ENCODE results near the gene ZSCAN1.

Gene ZSCAN1

DNA sequence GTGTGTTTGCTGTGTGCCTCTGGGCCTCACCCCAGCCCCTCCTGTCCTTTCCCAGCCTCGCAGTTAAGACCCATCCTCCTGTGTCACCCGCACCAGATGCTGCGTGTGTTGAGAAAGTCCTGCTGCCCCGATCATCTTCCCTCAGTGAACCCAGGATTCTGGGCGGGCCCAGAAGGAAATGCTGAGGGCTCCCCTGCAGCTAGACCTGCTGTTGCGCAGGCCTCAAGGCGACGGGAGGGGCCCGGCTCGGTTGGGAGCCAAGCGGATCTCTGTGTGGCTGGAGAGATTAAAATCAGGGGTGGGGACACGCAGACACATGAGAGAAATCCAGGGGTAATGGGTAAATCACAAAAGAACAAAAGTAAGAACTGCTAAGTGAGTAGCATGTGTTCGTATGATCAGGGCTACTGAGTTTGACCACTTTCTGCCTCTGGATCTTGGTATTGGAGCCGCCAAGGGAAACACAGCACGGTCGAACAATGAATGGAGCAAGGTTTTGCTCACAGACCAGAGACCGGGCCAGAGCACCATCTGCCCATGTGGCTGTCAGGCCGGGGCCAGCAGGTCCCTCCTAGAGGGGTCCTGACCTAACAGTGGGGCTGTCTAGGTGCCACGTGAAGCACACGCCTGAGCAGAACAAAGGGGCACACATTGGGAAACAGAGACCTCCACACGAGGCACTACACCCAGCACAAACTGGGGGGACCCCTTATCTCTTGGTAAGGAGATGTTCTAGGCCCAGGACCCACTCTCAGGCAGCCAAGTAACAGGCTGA lies 7.1 kb downstream of the ZSCAN1 start:
- DNase-seq (ENCODE audit: low read depth in 4 of 4, low spot score in 1 of 4) = no peak

DNA sequence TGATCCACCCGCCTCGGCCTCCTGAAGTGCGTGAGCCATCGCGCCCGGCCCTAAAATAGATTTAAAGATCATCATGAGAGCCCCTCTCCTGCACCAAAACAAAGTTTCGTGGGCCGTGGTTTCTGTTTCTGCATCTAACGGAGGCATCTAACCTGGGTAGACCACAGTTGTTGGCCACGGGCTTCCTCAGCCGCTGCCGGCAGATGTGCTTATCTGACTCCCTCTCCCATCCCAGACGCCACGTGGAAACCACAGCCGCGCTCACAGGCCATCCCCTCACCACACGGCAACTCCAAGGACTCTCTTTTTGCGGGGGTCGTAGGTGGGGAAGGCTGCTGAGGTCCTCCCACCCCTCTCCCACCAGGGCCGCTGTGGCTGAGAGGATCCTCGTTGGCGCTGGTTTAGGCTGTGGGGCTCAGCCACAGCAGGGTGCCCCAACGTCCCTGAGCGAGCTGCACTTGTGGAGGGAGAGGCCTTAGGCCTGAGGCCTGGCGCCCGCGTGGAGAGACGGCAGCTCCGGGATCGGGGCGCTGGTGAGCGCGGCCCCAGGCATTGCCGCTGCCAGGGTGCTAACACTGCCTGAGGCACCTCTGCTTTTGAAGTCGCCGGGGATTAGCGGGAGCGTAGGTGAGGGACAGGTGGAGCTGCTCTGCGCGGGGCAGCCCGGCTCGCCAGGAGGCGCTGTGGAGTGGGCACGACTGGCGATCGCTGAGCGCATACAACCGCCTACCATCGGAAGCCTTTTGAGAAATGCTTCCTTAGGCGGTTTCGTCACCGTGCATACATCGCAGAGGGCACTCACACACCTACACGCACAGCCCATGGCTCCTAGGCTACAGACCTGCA lies 8.9 kb downstream of the ZSCAN1 start:
- DNase-seq (ENCODE audit: low read depth in 4 of 4, low spot score in 1 of 4) = no peak

DNA sequence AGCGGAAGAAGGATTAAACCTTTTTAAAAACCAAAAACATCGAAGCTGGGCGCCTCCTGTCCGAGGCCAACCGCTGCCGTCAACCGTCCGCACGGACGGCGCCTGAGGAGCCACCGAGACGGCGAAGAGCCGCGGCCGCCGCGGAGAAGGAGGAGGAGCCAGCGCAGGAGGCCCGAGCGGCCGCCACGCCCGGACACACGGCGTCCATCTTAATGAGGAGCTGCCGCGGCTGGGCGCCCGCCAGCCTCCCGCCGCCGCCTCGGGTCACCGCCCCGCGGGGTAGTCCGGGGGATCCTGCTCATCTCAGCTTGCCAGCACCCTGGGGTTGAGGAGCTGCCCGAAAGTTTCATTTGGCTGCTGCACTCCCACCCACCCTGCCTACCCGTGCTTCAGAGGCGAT lies 10.6 kb downstream of the ZSCAN1 start:
- DNase-seq (ENCODE audit: low read depth in 4 of 4, low spot score in 1 of 4) = no peak

DNA sequence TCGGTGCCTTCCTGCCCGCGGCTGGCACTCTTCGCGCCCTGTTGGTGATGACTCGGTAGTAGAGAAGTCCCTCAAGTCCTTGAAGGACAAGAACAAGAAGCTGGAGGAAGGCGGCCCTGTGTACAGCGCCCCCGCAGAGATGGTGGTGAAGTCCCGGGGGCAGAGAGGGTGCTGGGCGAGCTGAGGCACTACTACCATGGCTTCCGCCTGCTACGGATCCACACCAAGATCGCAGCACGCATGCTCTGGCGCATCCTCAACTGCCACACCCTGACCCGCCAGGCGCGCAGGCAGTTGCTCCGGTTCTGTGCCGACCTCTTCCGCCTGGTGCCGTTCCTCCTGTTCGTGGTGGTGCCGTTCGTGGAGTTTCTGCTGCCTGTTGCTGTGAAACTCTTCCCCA lies 11.1 kb downstream of the ZSCAN1 start:
- DNase-seq (ENCODE audit: low read depth in 4 of 4, low spot score in 1 of 4) = no peak

DNA sequence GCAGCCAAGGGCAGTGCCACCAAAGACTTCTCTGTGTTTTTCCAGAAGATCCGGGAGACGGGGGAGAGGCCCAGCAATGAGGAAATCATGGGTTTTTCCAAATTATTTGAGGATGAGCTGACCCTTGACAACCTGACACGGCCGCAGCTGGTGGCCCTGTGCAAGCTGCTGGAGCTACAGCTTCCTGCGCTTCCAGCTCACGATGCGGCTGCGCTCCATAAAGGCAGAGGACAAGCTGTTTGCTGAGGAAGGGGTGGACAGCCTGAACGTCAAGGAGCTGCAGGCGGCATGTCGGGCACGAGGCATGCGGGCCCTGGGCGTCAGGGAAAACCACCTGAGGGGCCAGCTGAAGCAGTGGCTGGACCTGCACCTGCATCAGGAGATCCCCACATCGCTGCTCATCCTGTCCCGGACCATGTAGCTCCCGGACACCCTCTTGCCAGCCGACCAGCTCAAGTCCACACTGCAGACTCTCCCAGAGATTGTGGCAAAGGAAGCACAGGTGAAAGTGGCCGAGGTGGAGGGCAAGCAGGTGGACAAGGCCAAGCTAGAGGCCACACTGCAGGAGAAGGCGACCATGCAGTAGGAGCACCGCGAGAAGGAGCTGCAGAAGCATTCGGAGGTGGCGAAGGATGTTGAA lies 11.7 kb downstream of the ZSCAN1 start:
- no peak for DNase-seq (ENCODE audit: low read depth in 4 of 4, low spot score in 1 of 4)

DNA sequence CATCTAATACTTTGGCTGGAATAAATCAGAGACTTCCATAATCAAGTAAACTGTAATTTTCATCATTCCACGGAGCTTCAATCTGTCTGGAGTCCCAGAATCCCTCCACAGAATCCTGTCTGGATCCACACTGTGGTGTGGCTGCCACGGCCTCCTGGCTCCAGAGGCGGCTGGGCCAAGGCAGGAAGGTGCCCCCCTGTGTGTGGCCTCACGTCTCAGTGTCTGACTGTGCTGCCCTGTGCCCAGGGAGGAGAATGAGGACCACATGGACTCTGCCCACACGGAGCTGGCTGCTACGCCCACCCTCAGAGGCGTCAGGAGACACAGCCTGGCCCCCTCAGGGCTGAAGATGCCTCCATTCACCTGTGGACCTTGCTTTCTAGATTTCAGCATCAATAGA lies 13.0 kb downstream of the ZSCAN1 start:
- DNase-seq (ENCODE audit: low read depth in 4 of 4, low spot score in 1 of 4) = no peak

DNA sequence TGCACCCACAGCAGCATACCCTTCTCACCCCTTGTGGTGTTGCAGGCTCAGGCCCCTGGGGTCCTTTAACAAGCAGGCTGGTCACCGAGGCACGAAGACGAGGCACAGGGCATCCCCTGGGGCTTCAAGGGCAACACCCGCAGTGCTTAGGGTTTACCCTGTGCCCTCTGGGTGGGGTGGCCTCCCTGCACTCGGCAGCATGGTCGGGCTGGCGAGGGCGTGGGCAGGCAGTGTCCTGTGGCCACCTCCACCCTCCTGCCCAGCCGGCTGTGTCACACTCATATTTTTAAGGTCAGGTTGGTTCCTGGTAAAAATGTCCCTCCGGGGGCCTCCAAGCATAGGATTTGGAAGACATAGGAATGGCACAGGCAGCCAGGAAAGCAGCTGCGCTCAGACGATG lies 13.8 kb downstream of the ZSCAN1 start:
- DNase-seq (ENCODE audit: low read depth in 4 of 4, low spot score in 1 of 4) = no peak

DNA sequence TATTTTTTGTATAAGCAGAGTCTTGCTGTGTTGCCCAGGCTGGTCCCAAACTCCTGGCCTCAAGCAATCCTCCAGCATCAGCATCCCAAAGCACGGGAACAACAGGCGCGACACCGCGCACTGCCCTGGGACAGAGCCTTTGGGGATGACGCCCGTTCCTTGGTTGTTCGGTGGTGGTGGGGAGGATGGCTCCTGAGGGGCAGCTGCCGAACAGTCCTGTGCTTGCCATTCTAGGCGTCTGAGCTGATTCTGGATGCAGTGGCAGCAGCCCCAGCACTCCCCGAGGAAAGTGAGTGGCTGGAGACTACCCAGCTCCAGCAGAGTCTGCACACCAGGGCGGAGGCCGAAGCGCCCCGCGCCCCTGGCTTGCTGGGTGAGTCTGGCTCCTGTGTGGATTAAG lies 18.4 kb downstream of the ZSCAN1 start:
- no peak for DNase-seq (ENCODE audit: low read depth in 4 of 4, low spot score in 1 of 4)

DNA sequence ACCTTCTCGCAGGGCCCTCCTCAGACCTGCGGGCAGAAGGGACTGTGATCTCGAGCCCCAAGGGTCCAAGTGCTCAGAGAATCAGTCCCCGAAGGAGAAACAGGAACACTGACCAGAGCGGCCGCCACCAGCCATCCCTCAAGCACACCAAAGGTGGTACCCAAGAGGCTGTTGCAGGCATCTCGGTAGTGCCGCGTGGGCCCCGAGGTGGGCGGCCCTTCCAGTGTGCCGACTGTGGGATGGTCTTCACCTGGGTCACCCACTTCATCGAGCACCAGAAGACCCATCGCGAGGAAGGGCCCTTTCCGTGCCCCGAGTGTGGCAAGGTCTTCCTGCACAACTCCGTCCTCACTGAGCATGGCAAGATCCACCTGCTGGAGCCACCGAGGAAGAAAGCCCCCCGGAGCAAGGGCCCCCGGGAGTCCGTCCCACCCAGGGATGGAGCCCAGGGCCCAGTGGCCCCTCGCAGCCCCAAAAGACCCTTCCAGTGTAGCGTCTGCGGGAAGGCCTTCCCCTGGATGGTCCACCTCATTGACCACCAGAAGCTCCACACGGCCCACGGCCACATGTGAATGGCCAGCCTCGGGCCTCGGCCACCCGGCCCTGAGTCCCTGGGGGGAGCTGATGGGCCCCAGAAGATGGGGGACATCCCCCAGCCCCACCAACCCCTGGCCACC lies 19.8 kb downstream of the ZSCAN1 start:
- DNase-seq (ENCODE audit: low read depth in 4 of 4, low spot score in 1 of 4) = no peak

DNA sequence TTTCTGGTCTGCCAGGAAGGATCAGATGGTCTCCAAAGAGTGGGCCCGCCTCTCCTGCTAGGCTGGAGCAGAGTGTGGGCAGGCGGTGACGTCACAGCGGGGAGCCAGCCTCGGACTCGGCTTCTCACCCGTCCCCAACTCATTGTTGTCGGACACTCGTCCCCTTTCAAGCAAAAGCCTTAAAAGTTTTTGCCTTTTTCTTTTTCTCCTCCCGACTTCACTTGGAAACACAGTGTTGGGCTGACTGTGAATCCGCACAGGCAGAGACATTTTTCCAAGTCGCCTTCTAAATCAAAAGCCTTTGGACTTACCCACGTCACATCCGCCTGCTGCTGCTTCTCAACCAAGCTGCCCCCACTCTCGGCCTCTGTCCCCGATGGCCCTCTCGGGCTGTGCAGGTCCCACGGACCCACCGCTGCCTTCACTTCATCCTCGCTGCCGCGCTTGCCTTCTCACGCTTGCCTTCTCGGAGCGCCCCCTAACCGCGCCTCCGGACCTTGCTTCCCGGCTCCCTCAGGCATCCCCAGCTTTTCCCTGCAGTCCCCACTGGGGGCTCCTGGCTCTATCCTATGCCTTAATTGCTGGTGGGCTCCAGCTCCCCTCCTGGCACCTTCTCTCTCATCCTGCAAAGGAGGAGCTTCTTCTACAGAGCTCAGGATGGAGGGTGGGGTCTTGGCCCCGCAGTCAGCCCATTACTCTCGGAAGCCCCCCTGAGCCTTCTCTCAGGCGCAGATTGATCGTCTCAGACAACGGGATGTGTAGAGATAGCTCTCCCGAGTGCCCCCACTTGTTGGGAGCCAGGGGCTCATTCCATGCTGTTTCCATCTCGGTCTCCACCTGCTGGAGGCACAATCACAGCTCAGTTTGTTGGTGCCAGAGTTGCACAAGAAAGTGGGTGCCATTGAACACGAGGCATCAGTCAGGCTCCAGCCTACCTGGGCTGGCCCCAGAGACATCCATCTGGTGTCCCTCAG lies 21.4 kb downstream of the ZSCAN1 start:
- no peak for DNase-seq (ENCODE audit: low read depth in 4 of 4, low spot score in 1 of 4)

DNA sequence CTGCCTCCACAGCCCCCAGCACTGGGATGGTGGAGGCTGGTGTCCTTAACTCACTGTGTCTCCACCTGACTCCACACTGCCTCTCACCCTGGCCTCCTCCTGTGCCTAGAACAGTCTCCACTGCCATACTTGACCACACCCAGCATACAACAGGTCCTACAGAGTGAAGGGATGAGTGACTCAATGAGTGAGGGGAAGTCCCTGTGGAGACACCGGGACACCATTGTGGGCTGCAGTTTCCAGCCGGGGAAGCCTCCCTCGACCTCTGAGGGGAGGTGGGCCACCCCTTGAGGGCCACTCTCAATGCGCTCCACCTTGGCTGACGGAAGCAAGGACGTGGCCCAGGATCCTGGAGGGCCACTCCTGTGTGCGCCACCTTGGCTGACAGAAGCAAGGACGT lies 22.4 kb downstream of the ZSCAN1 start:
- no peak for DNase-seq (ENCODE audit: low read depth in 4 of 4, low spot score in 1 of 4)

DNA sequence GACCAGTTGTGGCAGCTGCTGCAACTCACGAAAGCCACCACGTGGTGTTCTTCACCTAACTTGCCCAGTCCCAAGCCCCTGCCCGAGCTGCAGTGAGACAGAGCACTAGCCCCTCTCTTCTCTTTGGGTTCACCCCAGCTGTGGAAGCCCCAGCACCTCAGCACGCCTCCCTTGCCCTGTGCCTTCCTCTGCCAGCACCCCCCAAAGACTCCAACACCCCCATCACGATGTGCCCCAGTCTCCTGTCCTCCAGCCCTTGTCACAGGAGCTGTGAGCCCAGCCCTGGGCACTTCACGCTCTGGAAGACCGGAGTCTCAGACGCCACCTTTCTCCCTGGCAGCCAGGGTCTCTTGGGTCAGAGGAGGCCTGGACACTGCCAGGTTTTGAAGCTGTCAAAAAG lies 23.0 kb downstream of the ZSCAN1 start:
- DNase-seq (ENCODE audit: low read depth in 4 of 4, low spot score in 1 of 4) = no peak

DNA sequence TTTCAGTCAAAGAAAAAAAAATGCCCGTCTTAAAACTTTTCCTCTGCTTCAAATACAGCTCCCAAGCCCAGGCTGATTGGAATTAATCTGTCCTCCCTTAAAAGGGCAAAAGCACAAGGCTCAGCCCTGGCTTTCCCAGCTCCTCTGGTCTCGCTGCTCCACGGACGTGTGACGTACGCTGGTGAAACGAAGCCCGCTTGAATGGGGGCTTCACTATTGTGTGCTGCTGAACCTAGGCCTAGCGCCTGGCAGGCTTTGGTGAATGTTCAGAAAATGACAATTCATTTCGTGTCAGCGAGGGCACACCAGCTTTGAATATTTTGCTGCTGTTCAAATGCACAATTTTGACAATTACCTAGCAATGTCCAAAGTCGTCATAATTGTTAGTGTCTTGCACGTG lies 24.6 kb downstream of the ZSCAN1 start:
- no peak for DNase-seq (ENCODE audit: low read depth in 4 of 4, low spot score in 1 of 4)

DNA sequence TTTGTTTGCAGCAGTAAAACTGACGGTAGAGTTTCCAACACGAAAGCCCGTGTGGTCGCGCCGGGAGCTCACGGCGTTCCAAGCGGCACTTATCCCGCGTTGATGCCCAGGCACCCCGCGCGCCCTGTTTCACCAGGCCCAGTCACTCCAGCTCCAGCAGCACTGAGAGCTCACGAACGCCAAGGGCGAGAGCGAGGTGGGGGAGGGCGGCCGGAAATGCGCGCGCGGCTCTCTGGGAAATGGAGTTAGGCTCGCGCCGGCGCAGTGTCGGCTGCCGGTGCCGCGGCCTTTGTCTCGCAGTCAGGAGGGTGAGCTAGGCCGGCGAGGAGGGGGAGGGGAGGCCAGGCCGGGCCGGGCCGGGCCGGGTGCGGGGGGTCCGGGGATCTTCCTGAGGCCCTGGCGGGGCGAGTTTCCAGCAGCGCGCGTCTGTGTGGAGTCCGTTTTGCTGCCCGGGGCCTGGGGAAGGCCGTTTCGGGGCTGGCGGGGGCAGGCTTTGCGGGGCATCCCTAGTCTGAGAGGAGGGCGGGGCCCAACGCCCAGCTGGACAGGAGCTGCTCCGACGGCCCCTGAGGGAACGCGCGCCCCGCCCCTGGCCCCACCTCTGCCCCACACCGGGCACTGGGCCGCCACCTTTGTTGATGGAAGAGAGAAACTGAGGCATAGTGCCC lies 25.3 kb downstream of the ZSCAN1 start, which contains the start of gene ZNF135:
TSS of gene ZNF135 (plus strand) at position 280 of the 668 bp plus-strand sequence. CDS start 721 bp downstream, outside the sequence.
- DNase-seq (ENCODE audit: low read depth in 4 of 4, low spot score in 1 of 4) = peak; percentile 9 to 45 (median 32)

DNA sequence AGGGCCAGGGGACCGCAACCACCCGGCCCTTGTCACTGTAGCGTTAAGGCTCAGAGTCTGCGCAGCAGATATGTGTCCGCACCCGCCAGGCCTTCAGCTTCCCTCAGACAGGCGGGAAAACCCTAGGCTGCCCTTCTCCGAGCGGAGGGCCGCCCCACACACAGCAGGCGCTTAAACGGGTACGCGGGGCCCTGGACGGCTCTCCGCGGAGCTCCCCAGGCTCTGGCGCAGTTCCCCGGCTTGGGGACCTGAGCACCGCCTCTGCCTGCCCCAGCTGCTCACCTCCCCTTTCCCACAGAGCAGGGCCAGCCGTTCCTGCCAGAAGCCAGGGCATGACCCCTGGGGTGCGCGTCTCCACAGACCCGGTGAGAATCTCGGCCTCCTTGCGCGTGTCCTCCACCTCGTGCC lies 25.9 kb downstream of the ZSCAN1 start:
- DNase-seq (ENCODE audit: low read depth in 4 of 4, low spot score in 1 of 4) = no peak

DNA sequence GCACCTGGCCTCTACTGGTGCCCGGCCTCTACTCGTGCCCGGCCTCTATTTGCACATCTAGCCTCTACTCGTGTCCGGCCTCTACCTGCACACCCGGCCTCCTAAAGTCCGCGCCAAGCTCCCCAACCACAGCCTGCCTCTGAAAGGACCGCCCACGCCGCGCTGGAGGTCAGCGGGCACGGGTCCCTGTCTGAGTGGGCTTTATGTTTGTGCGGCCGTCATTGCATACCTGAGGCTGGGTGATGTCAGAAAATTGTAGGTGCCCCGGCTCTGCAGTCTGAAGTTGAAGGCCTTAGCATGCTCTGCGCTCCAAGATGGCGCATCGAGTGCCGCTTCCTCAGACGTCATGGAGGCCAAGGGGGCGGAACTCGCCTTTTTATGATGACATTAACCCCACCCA lies 26.4 kb downstream of the ZSCAN1 start:
- DNase-seq (ENCODE audit: low read depth in 4 of 4, low spot score in 1 of 4) = no peak

DNA sequence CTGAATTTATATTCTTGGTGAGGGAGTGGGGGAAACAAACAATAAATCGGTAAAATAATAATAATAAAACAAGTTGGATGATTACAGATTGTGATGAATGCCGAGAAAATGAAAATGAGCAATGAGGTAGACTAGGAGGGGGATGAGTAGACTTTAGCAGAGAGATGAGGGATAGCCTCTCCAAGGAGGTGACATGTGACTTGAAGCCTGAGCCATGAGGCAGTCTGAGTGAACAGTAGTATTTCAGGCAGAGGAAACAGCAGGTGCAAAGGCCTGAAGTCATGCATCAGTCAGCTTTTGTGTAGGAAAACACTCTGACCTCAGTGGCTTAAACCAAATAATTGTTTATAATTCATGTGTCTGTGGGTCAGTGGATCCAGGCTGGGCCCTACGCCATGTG lies 29.9 kb downstream of the ZSCAN1 start:
- DNase-seq (ENCODE audit: low read depth in 4 of 4, low spot score in 1 of 4) = no peak

DNA sequence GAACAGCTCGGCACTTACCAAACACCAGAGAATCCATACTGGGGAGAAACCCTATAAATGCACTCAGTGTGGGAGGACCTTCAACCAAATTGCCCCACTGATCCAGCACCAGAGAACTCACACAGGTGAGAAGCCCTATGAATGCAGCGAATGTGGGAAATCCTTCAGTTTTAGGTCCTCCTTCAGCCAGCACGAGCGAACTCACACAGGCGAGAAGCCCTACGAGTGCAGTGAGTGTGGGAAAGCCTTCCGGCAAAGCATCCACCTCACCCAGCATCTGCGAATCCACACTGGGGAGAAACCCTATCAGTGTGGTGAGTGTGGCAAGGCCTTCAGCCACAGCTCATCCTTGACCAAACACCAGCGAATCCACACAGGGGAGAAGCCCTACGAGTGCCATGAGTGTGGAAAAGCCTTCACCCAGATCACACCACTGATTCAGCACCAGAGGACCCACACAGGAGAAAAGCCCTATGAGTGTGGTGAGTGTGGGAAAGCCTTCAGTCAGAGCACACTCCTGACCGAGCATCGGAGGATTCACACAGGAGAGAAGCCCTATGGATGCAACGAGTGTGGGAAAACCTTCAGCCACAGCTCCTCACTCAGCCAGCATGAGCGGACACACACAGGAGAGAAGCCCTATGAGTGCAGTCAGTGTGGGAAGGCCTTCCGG lies 33.6 kb downstream of the ZSCAN1 start:
- no peak for DNase-seq (ENCODE audit: low read depth in 4 of 4, low spot score in 1 of 4)

DNA sequence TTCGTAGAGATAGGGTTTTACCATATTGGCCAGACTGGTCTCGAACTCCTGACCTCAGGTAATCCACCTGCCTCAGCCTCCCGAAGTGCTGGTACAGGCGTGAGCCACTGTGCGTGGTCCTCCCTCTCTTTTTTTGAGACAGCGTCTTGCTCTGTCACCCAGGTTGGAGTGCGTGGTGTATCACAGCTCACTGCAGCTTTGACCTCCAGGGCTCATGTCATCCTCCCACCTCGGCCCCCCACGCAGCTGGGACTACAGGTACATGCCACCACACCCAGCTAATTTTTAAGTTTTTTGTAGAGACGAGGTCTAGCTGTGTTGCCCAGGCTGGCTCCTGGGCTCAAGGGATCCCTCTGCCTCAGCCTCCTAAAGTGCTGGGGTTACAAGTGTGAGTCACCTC lies 46.0 kb downstream of the ZSCAN1 start:
- DNase-seq (ENCODE audit: low read depth in 4 of 4, low spot score in 1 of 4) = no peak
